ENCODE results near the gene SEMA4D. TPM values are rescaled to one million over a fixed set of nuclear protein-coding genes. Genes with fewer than 3 reads are reported as not detected.
A peak's percentile ranks its signal among the peaks of the same experiment; 100 is the strongest.

SEMA4D gene
- total and polyA plus RNA-seq, 9 of the 15 experiments (the other 6 are each of a cell fraction or from before 2014, with no cell fraction given): 0.38 to 5.1 (median 1.8) TPM

GRCh38 chr9:89311346-89312221 lies 186.3 kb downstream of the SEMA4D start (continued):
- TF ChIP-seq ZBTB40 (IDR thresholded peaks at IDR 0.05) (peak; percentile 36; the same call in 1 of the 2 replicates), ZBTB40 (CRISPR knock-in tag; IDR thresholded peaks at IDR 0.05) (no peak), CHCHD3 (CRISPR knock-in tag; IDR thresholded peaks at IDR 0.05) (no peak), ZBTB33 (CRISPR knock-in tag; IDR thresholded peaks at IDR 0.05) (no peak)

Small RNA genes lying within 50 kb of the gene (microRNA-seq; reads per million reads assigned to microRNA genes)
- not detected for gene MIR3153 (ENCODE audit: borderline microRNAs expressed)

Small RNA genes lying within 50 kb of the gene (small RNA-seq; reads per million reads assigned to genes)
- gene MIR3153: not detected

Other genes starting within 250 kb of the SEMA4D start
- gene CKS2, start 186.9 kb downstream of the SEMA4D start, total RNA-seq (2014; rRNA removed): 92.9 and 123 TPM in 2 replicates
- 300 and 321 TPM in 2 replicates for gene CKS2, start 186.9 kb downstream of the SEMA4D start, total RNA-seq (2014; rRNA removed; fragmentation: Illumina TruSeq; extraction: Trizol)
- gene CKS2, start 186.9 kb downstream of the SEMA4D start, total RNA-seq (2015; rRNA removed; fragmentation: Illumina TruSeq; extraction: Trizol): 339 and 348 TPM in 2 replicates
- gene CKS2, start 186.9 kb downstream of the SEMA4D start, total RNA-seq (2021): 146 and 167 TPM in 2 replicates
- 429 and 448 TPM in 2 replicates for gene CKS2, start 186.9 kb downstream of the SEMA4D start, polyA plus RNA-seq (2011; rRNA removed)
- 248 and 256 TPM in 2 replicates for gene CKS2, start 186.9 kb downstream of the SEMA4D start, polyA plus RNA-seq (2014; fragmentation: Illumina TruSeq; extraction: Trizol)
- gene CKS2, start 186.9 kb downstream of the SEMA4D start, polyA plus RNA-seq (2014; fragmentation: Nextera tagmentation; extraction: Ambion mirVana): 100 to 1,000 TPM; 853 to 941 TPM
- gene CKS2, start 186.9 kb downstream of the SEMA4D start, polyA plus RNA-seq (2014; rRNA removed): 241 and 319 TPM in 2 replicates
- gene SECISBP2, start 179.6 kb downstream of the SEMA4D start, total RNA-seq (2014; rRNA removed): 20.1 and 20.6 TPM in 2 replicates
- gene SECISBP2, start 179.6 kb downstream of the SEMA4D start, total RNA-seq (2014; rRNA removed; fragmentation: Illumina TruSeq; extraction: Trizol): 27.7 and 30.6 TPM in 2 replicates
- gene SECISBP2, start 179.6 kb downstream of the SEMA4D start, total RNA-seq (2015; rRNA removed; fragmentation: Illumina TruSeq; extraction: Trizol): 25.6 and 26.1 TPM in 2 replicates
- 23.9 and 25.0 TPM in 2 replicates for gene SECISBP2, start 179.6 kb downstream of the SEMA4D start, total RNA-seq (2021)
- gene SECISBP2, start 179.6 kb downstream of the SEMA4D start, polyA plus RNA-seq (2011; rRNA removed): 39.7 and 41.6 TPM in 2 replicates
- gene SECISBP2, start 179.6 kb downstream of the SEMA4D start, polyA plus RNA-seq (2014; fragmentation: Illumina TruSeq; extraction: Trizol): 30.8 and 36.0 TPM in 2 replicates
- 1 to 10 TPM; 3.2 to 3.9 TPM for gene SECISBP2, start 179.6 kb downstream of the SEMA4D start, polyA plus RNA-seq (2014; fragmentation: Nextera tagmentation; extraction: Ambion mirVana)
- gene SECISBP2, start 179.6 kb downstream of the SEMA4D start, polyA plus RNA-seq (2014; rRNA removed): 26.6 and 31.0 TPM in 2 replicates
- gene GADD45G, start 106.9 kb upstream of the SEMA4D start, total RNA-seq (2014; rRNA removed): 0.33 TPM in 1 of 2 replicates, not detected in the other
- not detected in 2 replicates for gene GADD45G, start 106.9 kb upstream of the SEMA4D start, total RNA-seq (2014; rRNA removed; fragmentation: Illumina TruSeq; extraction: Trizol)
- not detected in 2 replicates for gene GADD45G, start 106.9 kb upstream of the SEMA4D start, total RNA-seq (2015; rRNA removed; fragmentation: Illumina TruSeq; extraction: Trizol)
- gene GADD45G, start 106.9 kb upstream of the SEMA4D start, total RNA-seq (2021): 0.20 TPM in 1 of 2 replicates, not detected in the other
- 0.12 TPM in 1 of 2 replicates, not detected in the other for gene GADD45G, start 106.9 kb upstream of the SEMA4D start, polyA plus RNA-seq (2011; rRNA removed)
- not detected in 2 replicates for gene GADD45G, start 106.9 kb upstream of the SEMA4D start, polyA plus RNA-seq (2014; fragmentation: Illumina TruSeq; extraction: Trizol)
- gene GADD45G, start 106.9 kb upstream of the SEMA4D start, polyA plus RNA-seq (2014; fragmentation: Nextera tagmentation; extraction: Ambion mirVana): not detected
- 0.34 TPM in 1 of 2 replicates, not detected in the other for gene GADD45G, start 106.9 kb upstream of the SEMA4D start, polyA plus RNA-seq (2014; rRNA removed)

All from K562 (cell line).